Activated T-cell treated with anti-CD3 and anti-CD28 coated beads, Interleukin-2, amount 50 U/mL, for 4 hours (primary cell): Measurements from ENCODE around the gene BNC2. TPM values are rescaled to one million over a fixed set of nuclear protein-coding genes. Genes with fewer than 3 reads are reported as not detected.

Experiments used
- ATAC-seq, 2 donors: fragments of 200-7000 bp; cut with Tn5 transposase; one replicate each; pipeline ENCODE4 v1.10.0; 2021
- DNase-seq: peaks from one replicate; pipeline ENCODE4 v3.0.0-alpha.2; 2020
- H3K27me3 Mint-ChIP-seq: one replicate; pipeline ENCODE4 v1.8.0; 2021; ENCODE audit warnings: low read depth, mixed read lengths
- H3K36me3 Mint-ChIP-seq: one replicate; pipeline ENCODE4 v1.8.0; 2022; ENCODE audit warnings: mixed read lengths; ENCODE audit not compliant: insufficient read depth
- H3K4me1 Mint-ChIP-seq: one replicate; pipeline ENCODE4 v1.8.0; 2021; ENCODE audit warnings: low read depth, mixed read lengths
- H3K4me3 Mint-ChIP-seq: one replicate; pipeline ENCODE4 v1.8.0; 2021; ENCODE audit warnings: mild to moderate bottlenecking, moderate library complexity, mixed read lengths
- H3K9me3 Mint-ChIP-seq: one replicate; pipeline ENCODE4 v1.8.0; 2021; ENCODE audit warnings: mixed read lengths
- total RNA-seq, 3 donors: library from RNA; stranded (reverse); gene quantifications; one replicate each; pipeline ENCODE4 v1.2.1, GENCODE V29; 2021

The BNC2 gene
- total RNA-seq, 3 donors from 2014 or later = 0.08 to 0.29 (median 0.25) TPM

DNA sequence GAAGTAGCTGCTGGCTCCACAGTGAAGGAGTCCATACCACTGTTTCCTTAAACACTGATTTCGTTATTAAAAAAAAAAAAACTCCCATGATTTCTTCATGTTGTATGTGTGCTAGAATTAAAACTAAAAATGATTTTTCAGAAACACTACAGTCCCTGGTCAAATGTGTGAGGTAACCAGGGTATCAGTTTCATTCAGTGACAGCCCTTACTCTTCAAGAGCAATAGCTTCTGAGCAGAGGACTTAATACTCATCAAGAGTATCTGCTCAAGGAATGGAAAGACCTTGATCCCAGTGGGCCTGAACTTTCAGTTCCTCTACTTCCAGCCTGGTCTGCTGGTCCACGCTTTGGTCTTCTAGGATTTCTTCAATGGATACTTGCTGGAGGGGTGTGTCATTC, 95.1 kb downstream of the BNC2 start:
- Mint-ChIP-seq H3K9me3 (no peaks in the 10 kb centered on the region), H3K36me3 (no peaks in the 10 kb centered on the region), H3K27me3 (no peaks in the 10 kb centered on the region), H3K4me3 (no peak overlapping the region), H3K4me1 (no peaks in the 10 kb centered on the region)
- DNase-seq (no peak), ATAC-seq (no peak)

GRCh38 chr9:16773617-16774016, 96.9 kb downstream of the BNC2 start:
- Mint-ChIP-seq H3K9me3 (peaks cover 2% of the 10 kb centered on the region), H3K4me1 (no peaks in the 10 kb centered on the region), H3K27me3 (no peaks in the 10 kb centered on the region), H3K36me3 (no peaks in the 10 kb centered on the region), H3K4me3 (no peak overlapping the region)
- DNase-seq = no peak
- ATAC-seq = no peak

- no peak for ATAC-seq
- no peak for DNase-seq
- Mint-ChIP-seq H3K27me3 (no peaks in the 10 kb centered on the region), H3K36me3 (no peaks in the 10 kb centered on the region), H3K9me3 (peaks cover 6% of the 10 kb centered on the region), H3K4me1 (no peaks in the 10 kb centered on the region), H3K4me3 (no peak overlapping the region)
These were observed 97.4 kb downstream of the BNC2 start for GRCh38 chr9:16773116-16773515.

GRCh38 chr9:16771356-16771755, 99.1 kb downstream of the BNC2 start:
- Mint-ChIP-seq H3K9me3 (peaks cover 9% of the 10 kb centered on the region), H3K27me3 (no peaks in the 10 kb centered on the region), H3K4me3 (no peak overlapping the region), H3K4me1 (no peaks in the 10 kb centered on the region), H3K36me3 (no peaks in the 10 kb centered on the region)
- ATAC-seq (no peak), DNase-seq (no peak)

GRCh38 chr9:16769291-16769690, 101.2 kb downstream of the BNC2 start:
- no peak for DNase-seq
- no peak for ATAC-seq
- no peaks in the 10 kb centered on the region for H3K27me3 Mint-ChIP-seq
- H3K36me3 Mint-ChIP-seq = no peaks in the 10 kb centered on the region
- H3K4me1 Mint-ChIP-seq = no peaks in the 10 kb centered on the region
- no peak overlapping the region for H3K4me3 Mint-ChIP-seq
- peaks cover 9% of the 10 kb centered on the region for H3K9me3 Mint-ChIP-seq

GRCh38 chr9:16768816-16769215, 101.7 kb downstream of the BNC2 start:
- H3K9me3 Mint-ChIP-seq = peaks cover 9% of the 10 kb centered on the region
- ATAC-seq = no peak
- no peak overlapping the region for H3K4me3 Mint-ChIP-seq
- H3K27me3 Mint-ChIP-seq = no peaks in the 10 kb centered on the region
- H3K36me3 Mint-ChIP-seq = no peaks in the 10 kb centered on the region
- no peaks in the 10 kb centered on the region for H3K4me1 Mint-ChIP-seq
- DNase-seq = no peak

- ATAC-seq (no peak), DNase-seq (no peak)
- Mint-ChIP-seq H3K4me3 (no peak overlapping the region), H3K36me3 (no peaks in the 10 kb centered on the region), H3K27me3 (no peaks in the 10 kb centered on the region), H3K4me1 (no peaks in the 10 kb centered on the region), H3K9me3 (peaks cover 9% of the 10 kb centered on the region)
These were observed 103.1 kb downstream of the BNC2 start for GRCh38 chr9:16767366-16767765.

- H3K4me1 Mint-ChIP-seq = no peaks in the 10 kb centered on the region
- H3K36me3 Mint-ChIP-seq = no peaks in the 10 kb centered on the region
- no peak for DNase-seq
- ATAC-seq = no peak
- peaks cover 13% of the 10 kb centered on the region for H3K9me3 Mint-ChIP-seq
- no peak overlapping the region for H3K4me3 Mint-ChIP-seq
- no peaks in the 10 kb centered on the region for H3K27me3 Mint-ChIP-seq
These were observed 106.5 kb downstream of the BNC2 start for GRCh38 chr9:16763946-16764345.

DNA sequence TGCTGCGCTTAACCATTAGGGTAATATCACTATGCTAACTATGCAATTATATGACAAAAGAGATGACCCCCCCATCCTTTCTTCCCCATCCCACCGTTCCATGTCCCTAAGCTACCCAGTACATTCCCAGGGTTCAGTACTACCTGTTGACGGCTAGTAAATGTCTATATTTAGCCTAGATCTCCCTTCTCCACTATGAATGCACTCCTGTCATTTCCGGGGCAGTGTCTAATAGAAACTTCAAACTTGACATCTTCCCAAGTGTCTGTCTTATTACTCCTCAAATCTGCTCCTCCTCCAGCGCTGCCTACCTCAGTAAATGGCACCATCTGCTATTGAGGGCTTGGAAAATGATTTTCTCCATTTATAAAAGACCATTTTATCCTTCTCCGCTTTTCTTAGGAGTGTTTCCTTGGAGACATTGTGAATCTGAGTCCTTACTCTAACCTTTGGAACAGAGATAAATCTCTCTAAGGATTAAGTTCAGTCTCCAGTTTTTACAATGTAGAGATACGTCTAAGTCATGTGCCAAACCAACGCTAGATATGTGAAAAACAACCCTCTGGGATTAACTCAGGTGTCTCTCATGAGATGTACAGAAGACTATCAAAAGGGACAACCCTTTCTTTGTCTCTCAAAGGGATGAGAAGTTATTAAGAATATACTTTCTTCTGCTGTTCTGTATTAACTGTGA, 114.9 kb downstream of the BNC2 start:
- Mint-ChIP-seq H3K4me1 (no peaks in the 10 kb centered on the region), H3K9me3 (peaks cover 7% of the 10 kb centered on the region), H3K4me3 (no peak overlapping the region), H3K36me3 (no peaks in the 10 kb centered on the region), H3K27me3 (no peaks in the 10 kb centered on the region)
- ATAC-seq (no peak), DNase-seq (no peak)

- no peak for DNase-seq
- ATAC-seq = no peak
- no peaks in the 10 kb centered on the region for H3K36me3 Mint-ChIP-seq
These were observed 115.8 kb downstream of the BNC2 start for GRCh38 chr9:16754662-16755061.

DNA sequence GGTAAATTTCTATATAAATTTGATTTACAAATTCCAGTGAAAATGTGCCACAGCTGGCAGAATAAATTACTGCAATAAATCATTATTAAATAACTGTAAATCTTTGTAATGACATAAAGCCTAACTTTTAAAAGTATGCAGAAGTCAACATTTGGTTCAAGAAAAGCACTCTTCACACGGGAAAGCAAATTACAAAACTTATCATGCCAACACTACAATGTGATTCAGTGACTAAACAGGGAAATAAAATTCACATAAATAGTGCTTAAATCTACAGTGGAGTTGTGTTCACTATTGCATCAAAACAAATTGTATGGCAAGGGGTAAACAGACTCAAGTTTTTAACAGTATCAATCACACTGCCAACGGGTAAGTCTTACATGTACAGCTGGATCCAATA, 117.2 kb downstream of the BNC2 start:
- H3K27me3 Mint-ChIP-seq = no peaks in the 10 kb centered on the region
- DNase-seq (no peak), ATAC-seq (no peak)
- H3K9me3 Mint-ChIP-seq = peaks cover 4% of the 10 kb centered on the region
- no peak overlapping the region for H3K4me3 Mint-ChIP-seq
- H3K36me3 Mint-ChIP-seq = no peaks in the 10 kb centered on the region
- no peaks in the 10 kb centered on the region for H3K4me1 Mint-ChIP-seq

More at GRCh38 chr9:16754662-16755061, 115.8 kb downstream of the BNC2 start:
- Mint-ChIP-seq H3K9me3 (peaks cover 4% of the 10 kb centered on the region), H3K4me3 (no peak overlapping the region), H3K4me1 (no peaks in the 10 kb centered on the region), H3K27me3 (no peaks in the 10 kb centered on the region)

GRCh38 chr9:16752601-16753000, 117.9 kb downstream of the BNC2 start:
- ATAC-seq = no peak
- Mint-ChIP-seq H3K27me3 (no peaks in the 10 kb centered on the region), H3K9me3 (peaks cover 4% of the 10 kb centered on the region), H3K36me3 (no peaks in the 10 kb centered on the region), H3K4me3 (no peak overlapping the region), H3K4me1 (no peaks in the 10 kb centered on the region)
- DNase-seq = no peak

- DNase-seq (no peak), ATAC-seq (no peak)
- no peak overlapping the region for H3K4me3 Mint-ChIP-seq
- H3K9me3 Mint-ChIP-seq = peaks cover 4% of the 10 kb centered on the region
- no peaks in the 10 kb centered on the region for H3K4me1 Mint-ChIP-seq
- no peaks in the 10 kb centered on the region for H3K36me3 Mint-ChIP-seq
- H3K27me3 Mint-ChIP-seq = no peaks in the 10 kb centered on the region
These were observed 119.9 kb downstream of the BNC2 start for GRCh38 chr9:16750553-16750952.

DNA sequence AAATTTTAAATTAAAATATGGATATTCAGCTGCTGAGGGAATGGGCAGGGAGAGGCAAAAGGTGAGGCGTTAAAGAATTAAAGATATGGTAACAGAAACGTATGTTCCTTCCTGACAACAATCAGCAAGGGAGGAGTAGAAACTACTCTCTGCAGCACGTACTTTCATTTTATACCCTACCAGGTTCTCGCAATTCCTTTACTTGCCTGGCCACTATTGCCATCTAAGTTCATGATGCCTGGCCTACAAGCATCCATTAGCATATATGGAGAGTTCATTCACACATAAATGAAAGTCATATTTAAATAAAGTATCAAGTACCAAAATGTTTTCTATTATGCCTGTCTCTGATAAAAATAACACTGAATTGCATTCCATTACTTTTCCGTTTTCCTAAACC, 125.1 kb downstream of the BNC2 start:
- Mint-ChIP-seq H3K4me3 (no peak overlapping the region), H3K27me3 (no peaks in the 10 kb centered on the region), H3K36me3 (no peaks in the 10 kb centered on the region), H3K4me1 (no peaks in the 10 kb centered on the region), H3K9me3 (peaks cover 2% of the 10 kb centered on the region)
- DNase-seq (no peak), ATAC-seq (no peak)

GRCh38 chr9:16744394-16744793, 126.1 kb downstream of the BNC2 start:
- ATAC-seq = no peak
- peaks cover 8% of the 10 kb centered on the region for H3K9me3 Mint-ChIP-seq
- H3K27me3 Mint-ChIP-seq = no peaks in the 10 kb centered on the region
- DNase-seq = no peak
- H3K4me1 Mint-ChIP-seq = no peaks in the 10 kb centered on the region
- no peaks in the 10 kb centered on the region for H3K36me3 Mint-ChIP-seq
- no peak overlapping the region for H3K4me3 Mint-ChIP-seq

DNA sequence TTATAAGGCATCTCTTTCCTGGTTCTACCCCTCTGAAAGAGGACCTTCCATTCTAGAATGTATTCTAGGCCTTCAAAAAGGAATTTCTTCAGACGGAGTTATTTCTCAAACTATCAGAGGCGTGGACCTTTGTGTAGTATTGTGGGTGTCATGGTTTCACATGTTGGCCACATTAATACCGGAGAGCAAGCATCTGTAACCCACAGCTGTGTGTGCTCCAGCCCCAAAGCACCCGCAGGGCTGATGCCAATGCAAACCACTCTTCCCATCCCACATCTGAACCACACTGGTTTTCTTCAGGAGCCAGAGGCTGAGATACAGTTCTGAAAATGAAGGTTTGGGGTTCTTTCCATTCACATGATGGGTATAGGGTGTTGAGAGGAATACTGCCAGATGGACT, 127.1 kb downstream of the BNC2 start:
- Mint-ChIP-seq H3K36me3 (no peaks in the 10 kb centered on the region), H3K4me1 (no peaks in the 10 kb centered on the region), H3K9me3 (peaks cover 13% of the 10 kb centered on the region), H3K27me3 (no peaks in the 10 kb centered on the region), H3K4me3 (no peak overlapping the region)
- DNase-seq (no peak), ATAC-seq (no peak)
